GM19193 (cell line): ENCODE data around the gene MNT.

Experiments used
- POLR2A ChIP-seq: IDR thresholded peaks from 4 replicates; pipeline ENCODE4 v1.6.1; 2011; ENCODE audit not compliant: insufficient read depth, insufficient read length; ENCODE audit errors: extremely low read depth

The MNT gene

GRCh38 chr17:2392252-2393173, 8.3 kb downstream of the MNT start:
- TF ChIP-seq POLR2A, result peak; percentile 65

DNA sequence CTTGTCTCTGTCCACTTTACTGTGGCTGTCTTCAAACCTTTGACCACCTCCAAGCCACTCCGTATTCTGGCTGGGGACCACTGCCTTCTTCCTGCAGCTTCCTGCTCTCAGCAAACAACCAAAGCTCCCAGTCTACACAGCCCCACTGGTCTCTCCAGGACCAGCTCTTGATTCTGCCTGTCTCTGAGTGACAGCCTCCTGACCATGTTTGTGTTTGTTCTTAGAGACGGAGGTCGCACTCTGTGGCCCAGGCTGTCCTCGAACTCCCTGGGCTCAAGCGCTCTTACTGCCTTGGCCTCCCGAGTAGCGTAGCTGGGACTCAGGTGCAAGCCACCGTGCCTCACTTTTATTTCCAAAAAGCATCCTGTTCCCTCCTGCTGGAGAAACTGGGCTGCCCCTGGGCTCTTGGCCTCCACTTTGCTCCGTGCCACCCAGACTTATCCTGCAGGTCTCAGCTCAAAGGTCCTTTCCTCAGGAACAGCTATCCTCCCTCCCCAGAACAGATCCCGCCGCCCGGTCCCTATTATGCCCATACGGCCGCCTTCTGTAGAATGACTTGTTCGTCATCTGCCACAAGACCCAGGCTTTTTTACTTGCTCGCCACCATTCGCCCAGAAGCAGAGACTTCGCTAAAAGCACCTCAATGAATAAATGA, 9.1 kb downstream of the MNT start:
- TF ChIP-seq POLR2A, result no peak

DNA sequence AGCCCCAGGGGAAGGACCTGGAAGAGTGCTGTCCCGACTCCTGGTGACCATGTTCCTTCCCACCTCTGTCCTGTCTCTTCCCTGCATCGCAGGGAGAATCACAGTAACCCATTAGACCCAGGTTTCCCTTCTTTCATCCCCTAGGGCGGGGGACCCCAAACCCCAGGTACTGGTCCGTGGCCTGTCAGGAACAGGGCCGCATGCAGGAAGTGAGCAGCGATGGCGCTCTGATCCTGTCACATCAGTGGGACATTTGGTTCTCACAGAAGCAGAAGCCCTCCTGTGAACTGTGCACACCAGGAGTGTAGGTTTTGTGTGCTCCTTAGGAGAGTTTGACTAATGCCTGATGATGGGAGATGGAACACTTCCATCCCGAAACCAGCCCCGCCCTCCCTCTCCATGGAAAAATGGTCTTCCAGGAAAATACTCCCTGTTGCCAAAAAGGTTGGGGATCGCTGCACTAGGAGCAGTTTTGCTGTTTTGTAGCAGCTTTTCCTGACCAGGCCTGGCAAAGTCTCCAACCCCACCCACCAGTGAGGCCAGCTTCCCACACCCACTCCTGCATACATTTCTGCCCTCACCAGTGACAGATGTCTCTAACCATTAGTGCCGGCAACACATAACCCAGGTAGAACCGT, 10.5 kb downstream of the MNT start:
- TF ChIP-seq POLR2A, result no peak

DNA sequence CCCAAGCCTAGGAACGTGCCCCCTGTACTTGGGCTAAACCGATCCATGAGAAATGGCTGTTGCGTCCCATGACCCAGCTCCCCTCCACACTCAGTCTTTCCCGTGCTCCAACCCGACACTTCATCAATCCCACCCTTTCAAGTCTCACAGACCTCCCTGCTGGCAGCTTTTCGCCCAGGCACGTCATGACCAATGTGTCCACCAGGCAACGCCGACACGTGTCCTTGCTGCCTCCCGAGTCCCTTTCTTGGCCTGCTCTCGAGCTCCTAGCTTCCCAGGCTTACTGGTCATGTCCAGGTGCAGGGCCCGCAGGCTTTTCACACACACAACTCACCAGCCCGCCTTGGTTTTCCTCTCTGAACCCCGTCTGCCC, 12.2 kb downstream of the MNT start:
- TF ChIP-seq POLR2A, result no peak

DNA sequence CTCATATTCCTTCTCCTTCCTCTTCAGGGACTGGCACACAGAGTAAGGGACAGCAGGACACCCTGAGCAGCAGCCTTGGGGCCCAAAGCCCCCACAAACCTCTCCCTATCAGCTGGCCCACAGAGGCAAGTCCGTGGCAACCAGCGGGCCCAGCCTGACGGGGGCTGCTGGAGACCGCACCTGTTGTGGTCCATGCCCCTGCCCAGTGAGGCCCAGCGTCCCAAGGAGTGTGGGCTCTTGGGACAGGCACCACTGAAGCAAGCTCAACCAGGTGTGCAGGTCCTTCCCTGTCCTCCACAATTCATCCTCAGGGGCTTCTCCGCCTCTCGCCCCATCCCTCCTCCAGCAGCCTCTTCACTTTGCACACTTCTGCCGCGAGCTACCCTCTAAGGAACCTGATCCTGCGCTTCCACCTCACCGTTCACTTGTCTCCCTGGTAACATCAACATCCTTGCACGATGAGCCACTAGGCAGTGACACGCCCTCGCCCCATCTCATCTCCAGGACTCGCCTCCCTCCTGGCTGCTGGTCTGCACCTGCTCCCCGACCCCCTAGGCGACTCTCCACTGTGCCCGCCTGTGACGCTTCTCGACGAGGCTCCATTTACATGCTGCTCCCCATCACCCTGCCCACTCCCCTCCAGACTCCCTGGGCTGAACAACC, 12.7 kb downstream of the MNT start:
- no peak for TF ChIP-seq POLR2A

DNA sequence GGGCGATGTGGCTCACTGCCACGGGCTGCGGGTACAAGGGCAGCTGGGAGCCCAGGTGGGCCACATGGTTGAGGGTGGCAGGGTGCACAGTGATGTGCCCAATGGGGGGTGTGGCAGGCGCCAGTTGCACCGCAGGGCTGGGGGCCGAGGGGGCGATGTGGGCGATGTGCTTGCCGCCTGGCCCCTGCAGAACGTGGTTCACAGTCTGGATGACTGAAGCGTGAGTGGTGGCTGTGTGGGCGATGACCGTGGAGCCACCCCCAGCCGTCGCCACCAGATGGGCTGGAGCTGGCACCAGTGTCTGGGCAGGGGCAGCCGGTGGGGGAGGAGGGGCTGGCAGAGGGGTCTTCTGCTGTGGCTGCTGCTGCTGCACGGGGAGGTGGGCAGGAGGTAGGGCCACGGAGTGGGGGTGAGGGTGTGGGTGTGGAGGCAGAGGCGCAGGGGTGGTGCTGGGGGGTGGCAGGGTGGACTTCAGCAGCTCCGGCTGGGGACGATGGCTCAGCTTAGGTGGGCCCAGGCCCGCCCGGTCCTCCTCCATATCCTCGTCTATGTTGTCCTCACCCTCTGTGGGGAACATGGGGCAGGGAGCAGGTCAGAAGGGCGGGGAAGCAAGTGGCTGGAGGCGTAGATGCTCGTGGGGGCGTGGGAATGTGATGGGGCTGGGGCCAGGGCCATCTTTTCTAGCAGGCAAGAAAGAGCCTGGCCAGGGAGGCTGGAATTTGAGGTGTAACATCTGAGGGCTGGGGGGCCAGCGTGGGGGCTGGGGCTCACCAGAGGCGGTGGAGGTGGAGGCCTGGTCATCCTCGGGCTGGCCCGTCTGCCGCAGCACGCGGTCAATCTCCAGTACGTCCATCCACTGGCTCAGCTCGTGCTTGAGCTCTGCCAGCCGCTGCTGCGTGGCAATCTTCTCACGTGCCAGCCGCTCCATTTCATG, 13.5 kb downstream of the MNT start:
- TF ChIP-seq POLR2A, result no peak

- TF ChIP-seq POLR2A, result no peak
These were observed 14.3 kb downstream of the MNT start for GRCh38 chr17:2386400-2387085.

DNA sequence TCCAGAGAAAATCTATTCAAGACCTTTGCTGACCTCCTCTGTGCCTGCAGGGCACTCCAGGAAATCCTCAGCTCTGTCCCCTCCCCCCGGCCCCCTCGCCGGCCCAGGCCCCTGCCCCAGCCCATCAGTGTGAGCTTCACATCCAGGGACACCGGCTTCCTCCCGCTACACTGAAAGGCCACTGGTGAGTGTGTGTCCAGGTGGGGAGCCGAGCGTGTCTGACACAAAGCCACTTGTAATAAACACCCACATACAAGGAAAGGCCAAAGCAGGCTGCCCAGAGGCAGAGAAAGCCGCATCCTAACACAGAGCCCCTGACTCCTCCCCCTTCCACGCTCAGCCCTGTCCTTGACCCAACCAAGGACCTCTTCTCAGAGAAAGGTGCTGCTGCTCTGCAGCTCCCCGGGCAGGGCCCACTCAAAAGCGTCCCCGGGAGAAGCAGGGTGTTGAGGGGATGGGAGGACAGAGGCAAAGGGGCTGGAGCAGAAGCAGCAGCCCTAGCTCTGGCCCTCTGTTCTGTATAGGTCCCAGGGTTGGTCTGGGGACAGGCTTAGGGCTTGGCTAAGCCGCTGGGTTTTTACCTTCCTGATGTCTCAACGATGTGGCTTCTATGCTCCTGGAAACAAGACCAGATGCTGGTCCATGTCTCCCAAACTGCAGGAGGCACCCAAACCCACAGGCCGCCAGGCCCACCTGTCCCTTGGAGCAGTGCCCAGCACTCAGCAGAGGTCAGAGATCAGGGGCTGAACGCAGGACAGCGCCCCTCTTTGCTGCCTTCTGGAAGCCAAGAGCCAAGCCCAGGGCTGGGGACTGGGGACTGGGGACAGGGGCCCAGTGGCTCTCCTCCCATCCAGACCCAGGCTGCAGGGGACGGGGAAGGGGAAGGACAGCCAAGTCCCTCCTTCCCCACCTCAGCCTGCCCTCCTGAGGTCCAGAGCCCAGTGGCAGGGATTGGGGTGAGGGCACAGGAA, 15.3 kb downstream of the MNT start:
- no peak for TF ChIP-seq POLR2A

DNA sequence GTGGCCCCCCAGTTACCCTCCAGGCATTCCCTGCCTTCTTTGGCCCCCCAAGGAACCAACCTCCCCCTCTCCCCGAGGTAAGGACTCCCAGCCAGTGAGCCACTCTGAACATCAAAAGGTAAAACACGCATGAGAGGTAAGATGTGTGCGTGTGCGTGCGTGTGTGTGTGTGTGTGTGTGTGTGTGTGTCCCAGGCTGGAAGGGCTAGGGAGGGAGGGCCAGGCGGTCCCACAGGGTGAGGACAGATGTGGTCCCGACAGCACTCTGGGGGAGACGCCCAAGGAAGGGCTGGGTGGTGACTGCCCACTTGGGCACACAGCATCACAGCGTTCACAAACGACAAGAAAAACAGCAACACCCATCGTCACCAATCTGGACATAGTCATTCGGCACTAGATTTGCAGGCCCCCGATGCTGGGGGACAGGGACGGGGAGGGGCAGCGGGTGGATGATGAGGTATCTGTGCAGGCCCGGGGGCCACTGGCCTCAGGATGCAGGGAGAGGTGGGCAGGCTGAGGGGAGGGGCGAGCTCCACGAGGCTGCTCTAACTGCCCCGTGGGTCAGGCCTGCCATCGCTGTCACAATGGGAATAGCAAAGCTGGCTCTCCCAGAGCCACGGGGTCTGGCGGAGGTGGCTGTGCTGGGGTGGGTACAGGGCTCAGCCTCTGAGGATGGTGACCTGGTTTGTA, 16.3 kb downstream of the MNT start:
- TF ChIP-seq POLR2A, result no peak

- no peak for TF ChIP-seq POLR2A
These were observed 17.2 kb downstream of the MNT start for GRCh38 chr17:2383628-2384167.

DNA sequence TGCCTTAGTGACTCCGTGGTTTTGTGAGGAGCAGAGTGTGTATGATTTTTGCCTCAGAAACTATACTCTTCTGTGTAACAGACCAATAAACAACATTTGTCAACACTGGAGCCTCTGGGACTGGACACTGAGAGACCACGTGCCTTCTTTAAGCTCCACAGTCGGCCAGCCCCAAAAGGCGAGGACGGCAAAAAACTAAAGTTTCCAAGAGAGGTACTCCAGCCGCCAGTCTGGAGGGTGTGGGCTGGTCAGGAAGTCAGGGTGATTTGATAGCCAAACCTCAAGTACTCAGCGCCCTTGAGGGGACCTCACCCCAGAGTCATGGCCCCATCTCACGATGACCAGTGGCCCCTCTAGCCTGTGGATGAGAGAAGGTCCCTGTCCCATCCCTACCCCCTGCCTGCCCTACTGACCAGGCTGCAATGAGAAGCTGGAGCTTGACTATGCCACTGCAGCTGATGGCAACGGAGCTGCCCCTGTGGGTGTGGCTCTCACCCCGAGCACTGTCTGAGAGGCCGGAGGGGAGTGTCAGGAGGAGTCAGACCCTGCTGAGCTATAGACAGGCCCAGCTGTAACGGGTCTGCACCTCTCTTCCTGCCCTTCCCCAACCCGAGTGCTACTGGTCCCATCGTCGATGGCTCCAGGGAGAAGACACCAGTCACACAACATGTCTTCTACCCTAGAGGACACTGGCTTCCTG, 19.8 kb downstream of the MNT start:
- no peak for TF ChIP-seq POLR2A
